NK-92 (cell line): ENCODE measurements around the gene KRTAP5-2.
"Not testable (repeated sequence)": the region's sequence is repeated elsewhere in the genome, so short reads cannot be mapped to it uniquely, and the experiment has no call there.

Experiments
- DNase-seq: peaks from one replicate; lab custom pipeline; 2025; ENCODE audit not compliant: unreplicated experiment; lab: John Stamatoyannopoulos, UW

The KRTAP5-2 gene

GRCh38 chr11:1628506-1629325, 30.6 kb upstream of the KRTAP5-2 start:
- DNase-seq = no peak

- no peak for DNase-seq
These were observed 27.4 kb upstream of the KRTAP5-2 start for GRCh38 chr11:1625541-1625940.

- DNase-seq = no peak
These were observed 26.5 kb upstream of the KRTAP5-2 start for GRCh38 chr11:1624621-1625020.

GRCh38 chr11:1623716-1624115, 25.6 kb upstream of the KRTAP5-2 start:
- DNase-seq = no peak

- no peak for DNase-seq
These were observed 24.0 kb upstream of the KRTAP5-2 start, which contains the start of gene KRTAP5-4 for GRCh38 chr11:1622086-1622485. TSS of gene KRTAP5-4 (minus strand) at chr11:1622138. CDS start at chr11:1622093, 45 bp downstream.

- DNase-seq = no peak
These were observed 21.4 kb upstream of the KRTAP5-2 start for GRCh38 chr11:1619449-1619848.

- no peak for DNase-seq
These were observed 20.1 kb upstream of the KRTAP5-2 start for GRCh38 chr11:1618231-1618630.

GRCh38 chr11:1608363-1608762, 10.3 kb upstream of the KRTAP5-2 start, which contains the start of gene KRTAP5-3:
TSS of gene KRTAP5-3 (minus strand) at chr11:1608463. CDS start at chr11:1608385, 78 bp downstream.
- no peak for DNase-seq

GRCh38 chr11:1607901-1608300, 9.8 kb upstream of the KRTAP5-2 start:
- not testable (repeated sequence) for DNase-seq

GRCh38 chr11:1607156-1607845, 9.2 kb upstream of the KRTAP5-2 start:
- DNase-seq = not testable (repeated sequence)

- not testable (repeated sequence) for DNase-seq
These were observed 7.8 kb upstream of the KRTAP5-2 start for GRCh38 chr11:1605923-1606322.

- DNase-seq = no peak
These were observed 6.6 kb upstream of the KRTAP5-2 start for GRCh38 chr11:1604711-1605110.

- DNase-seq = no peak
These were observed 6.1 kb upstream of the KRTAP5-2 start for GRCh38 chr11:1604181-1604580.

- no peak for DNase-seq
These were observed 5.5 kb upstream of the KRTAP5-2 start for GRCh38 chr11:1603629-1604028.

GRCh38 chr11:1601663-1602062, 3.6 kb upstream of the KRTAP5-2 start:
- DNase-seq = not testable (repeated sequence)

GRCh38 chr11:1600626-1601025, 2.5 kb upstream of the KRTAP5-2 start:
- DNase-seq = no peak

GRCh38 chr11:1598816-1599215, 722 bp upstream of the KRTAP5-2 start:
- DNase-seq = no peak

GRCh38 chr11:1598406-1598805, 312 bp upstream of the KRTAP5-2 start:
- not testable (repeated sequence) for DNase-seq

- no peak for DNase-seq
These were observed 632 bp downstream of the KRTAP5-2 start for GRCh38 chr11:1597331-1597993.

- DNase-seq = not testable (repeated sequence)
These were observed 1.4 kb downstream of the KRTAP5-2 start for GRCh38 chr11:1596576-1597121.

GRCh38 chr11:1595994-1596575, 2.0 kb downstream of the KRTAP5-2 start:
- DNase-seq = not testable (repeated sequence)
